Stimulated activated CD4-positive, alpha-beta T cell treated with anti-CD3 and anti-CD28 coated beads, TNF-alpha, amount 100 ng/mL, for 48 hours (primary cell): ENCODE data around the gene MOXD1.
A peak's percentile ranks its signal among the peaks of the same experiment; 100 is the strongest.
"Not testable (repeated sequence)": the region's sequence is repeated elsewhere in the genome, so short reads cannot be mapped to it uniquely, and the experiment has no call there.

ENCODE experiments used
- DNase-seq, 3 donors: peaks; one replicate each; pipeline ENCODE4 v3.0.0-alpha.2; 2020; ENCODE audit warnings: low read depth in 3 of 3

MOXD1 gene

DNA sequence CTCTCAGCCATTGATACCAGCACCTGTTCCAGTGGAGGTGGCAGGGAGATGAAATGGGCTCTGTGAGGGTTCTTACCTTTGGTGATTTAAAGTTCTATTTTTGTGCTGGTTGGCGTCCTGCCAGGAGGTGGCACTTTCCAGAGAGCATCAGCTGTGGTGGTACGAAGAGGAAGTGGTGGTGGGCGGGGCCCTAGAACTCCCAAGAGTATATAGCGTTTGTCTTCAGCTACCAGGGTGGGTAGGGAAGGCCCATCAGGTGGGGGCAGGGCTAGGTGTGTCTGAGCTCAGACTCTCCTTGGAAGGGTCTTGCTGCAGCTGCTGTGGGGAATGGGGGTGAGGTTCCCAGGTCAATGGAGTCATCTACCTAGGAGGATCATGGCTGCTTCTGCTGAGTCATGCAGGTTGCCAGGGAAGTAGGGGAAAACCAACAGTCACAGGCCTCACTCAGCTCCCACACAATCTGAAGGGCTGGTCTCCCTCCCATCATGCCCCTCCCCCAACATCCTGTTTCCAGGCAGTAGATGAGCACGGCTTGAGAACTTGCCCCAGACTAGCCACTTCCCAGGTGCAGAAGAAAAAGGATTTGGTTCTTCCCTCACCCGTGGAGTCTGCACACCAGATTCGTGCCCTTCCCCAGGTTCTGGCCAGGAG lies 46.6 kb downstream of the MOXD1 start:
- peak in 1 of 3 donors; percentile 4 for DNase-seq

DNA sequence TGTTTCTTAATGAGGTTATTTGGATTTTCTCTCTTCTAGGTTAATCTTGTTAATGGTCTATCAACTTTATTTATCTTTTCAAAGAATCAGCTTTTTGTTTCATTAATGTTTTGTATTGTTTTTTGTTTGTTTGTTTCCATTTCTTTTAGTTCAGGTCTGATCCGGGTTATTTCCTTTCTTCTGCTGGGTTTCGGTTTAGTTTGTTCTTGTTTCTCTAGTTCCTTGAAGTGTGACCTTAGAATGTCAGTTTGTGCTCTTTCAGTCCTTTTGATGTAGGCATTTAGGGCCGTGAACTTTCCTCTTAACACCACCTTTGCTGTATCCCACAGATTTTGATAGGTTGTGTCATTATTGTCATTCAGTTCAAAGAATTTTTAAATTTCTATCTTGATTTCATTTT lies 49.3 kb downstream of the MOXD1 start:
- DNase-seq, result not testable (repeated sequence)

DNA sequence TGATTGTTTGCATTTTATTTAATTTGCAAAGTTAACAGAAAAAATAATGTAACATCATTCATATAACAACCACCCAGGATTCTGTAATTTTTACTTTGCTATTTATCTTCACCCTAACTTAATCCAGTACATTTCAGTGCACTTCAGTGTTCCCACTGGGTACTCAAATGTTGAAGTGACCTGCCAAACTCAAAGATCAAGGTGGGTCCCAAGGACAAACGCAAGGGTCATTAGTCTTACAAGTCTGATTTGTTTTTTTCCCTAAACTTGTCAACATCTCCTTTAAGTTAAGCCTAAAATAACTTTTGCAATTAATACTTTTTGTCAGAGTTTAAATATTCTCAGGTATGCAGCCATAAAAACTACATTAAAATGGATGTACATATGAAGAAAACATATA lies 53.0 kb downstream of the MOXD1 start:
- DNase-seq, result no peak

DNA sequence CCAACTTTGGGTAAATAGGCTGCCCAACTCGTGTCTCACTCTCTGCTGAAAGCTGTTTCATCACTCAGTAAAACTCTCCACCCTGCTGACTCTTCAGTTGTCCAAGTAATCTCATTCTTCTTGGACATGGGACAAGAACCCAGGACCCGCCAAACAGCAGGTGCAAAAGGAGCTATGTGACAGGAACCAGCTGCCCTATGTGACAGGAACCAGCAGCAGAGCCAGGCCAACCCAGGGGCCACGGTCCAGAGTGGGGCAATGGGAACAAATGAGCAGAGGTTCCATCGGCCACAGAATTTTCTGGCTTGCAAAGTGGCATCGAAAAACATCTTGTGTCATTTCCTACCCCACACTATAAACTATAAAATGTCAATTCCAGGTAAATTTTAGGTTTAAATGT lies 56.5 kb downstream of the MOXD1 start:
- no peak for DNase-seq

DNA sequence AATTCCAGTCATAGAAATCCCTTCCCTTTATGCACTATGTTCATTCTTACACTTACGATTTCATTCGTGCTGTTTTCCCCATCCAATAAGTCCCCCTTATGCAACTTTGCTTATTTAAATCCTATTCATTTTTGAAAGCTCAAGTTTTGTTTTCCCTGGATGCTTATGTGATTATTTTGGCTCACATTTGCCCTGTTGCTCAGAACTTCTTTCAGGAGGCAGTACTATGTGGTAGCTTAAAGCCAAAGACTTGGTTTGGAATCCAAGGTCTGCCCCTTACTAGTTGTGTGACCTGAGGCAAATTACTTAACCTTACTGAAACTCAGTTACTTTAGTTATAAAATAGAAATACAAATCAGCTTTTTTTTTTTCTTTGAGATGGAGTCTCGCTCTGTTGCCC lies 59.6 kb downstream of the MOXD1 start:
- DNase-seq, result no peak

DNA sequence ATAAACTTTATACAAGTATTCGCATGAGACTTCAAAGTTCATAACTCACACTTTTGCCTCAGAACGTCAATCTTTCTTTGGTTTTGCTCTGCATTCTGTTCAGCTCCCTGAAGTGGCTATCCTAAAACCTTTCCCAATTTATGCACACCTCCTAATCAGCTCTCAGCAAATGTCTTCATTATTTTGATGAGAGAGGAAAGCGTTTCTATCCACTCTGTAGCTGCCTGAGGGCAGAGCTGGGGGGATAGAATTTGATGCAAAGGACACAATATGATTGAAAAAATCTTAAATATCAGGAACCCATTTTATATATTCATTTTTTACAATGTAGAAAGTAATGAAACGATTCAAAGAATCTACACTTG lies 66.8 kb downstream of the MOXD1 start:
- DNase-seq, result no peak

DNA sequence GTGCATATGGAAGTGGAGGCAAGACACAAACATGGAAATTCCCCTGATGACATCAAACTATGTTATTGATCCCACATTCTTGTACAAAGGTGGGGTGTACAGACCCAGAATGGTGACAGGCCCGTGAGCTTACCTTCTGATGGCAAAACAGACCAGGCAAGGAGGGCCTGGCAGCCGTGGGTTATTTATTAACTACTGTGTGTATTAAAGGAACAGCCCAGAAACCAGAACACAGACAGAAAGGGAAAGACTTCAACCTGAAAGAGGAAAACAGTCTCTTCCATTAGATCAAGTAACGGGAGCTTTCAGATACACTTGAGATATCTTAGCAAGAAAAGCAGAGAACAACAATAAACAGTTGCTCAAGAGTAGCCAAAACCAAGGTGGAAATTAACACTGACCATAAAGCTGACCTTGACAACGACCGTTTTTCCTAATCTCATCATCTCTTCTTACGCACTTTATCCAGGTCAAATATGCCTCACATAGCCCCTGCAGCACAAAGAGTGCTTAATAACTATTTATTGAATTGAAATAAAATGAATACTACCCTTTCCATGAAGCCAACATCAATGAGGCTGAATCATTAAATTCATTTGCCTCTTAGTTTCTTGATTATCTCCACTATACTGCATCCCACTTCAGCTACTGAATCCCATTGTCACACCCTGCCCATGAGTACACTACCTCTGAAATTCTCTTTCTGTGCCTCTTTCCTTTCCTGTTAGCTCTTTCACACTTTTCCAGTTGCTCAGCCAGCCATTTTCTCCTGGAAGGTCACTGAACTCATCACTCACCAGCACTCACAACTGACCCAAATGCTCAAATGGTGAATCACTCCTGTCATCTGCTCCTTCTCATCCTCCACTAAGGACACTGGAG lies 67.4 kb downstream of the MOXD1 start:
- DNase-seq, result no peak

DNA sequence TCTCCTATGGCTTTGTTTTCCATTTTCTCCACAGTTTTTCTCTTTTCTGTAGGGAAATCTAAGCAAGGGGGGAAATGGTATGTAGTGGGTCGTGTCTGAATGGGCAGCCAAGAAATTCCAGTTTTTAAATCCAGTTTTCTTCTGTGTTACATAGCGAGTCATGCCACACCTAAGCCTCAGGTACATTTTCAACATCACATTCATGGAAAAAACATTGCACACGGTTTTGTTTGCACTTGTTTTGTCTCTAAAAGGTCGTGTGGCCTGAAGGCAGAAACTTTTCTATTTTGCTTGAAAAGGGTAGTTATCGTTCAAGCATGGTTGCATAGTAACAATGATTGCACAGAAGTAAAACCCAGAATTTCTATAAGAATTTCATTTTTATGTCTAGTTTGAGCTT lies 70.5 kb downstream of the MOXD1 start:
- no peak for DNase-seq

DNA sequence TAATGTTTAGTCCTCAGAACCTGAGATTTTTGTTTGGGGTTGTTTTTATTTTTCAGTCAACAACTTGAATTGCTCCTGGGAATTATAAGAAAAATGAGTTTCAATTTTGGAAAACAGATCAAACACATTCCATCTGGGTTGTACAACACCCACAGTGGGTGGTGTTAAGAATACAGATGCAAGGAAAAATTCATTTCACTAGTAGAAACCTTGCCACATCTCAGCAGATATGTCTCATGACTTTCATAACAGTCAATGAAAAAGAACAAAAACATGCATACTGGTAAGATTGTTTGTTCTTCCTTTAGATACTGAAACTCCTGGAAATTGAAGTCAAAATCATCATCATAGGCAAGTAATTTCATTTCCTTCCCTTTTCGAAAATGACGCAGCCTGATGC lies 78.9 kb downstream of the MOXD1 start:
- no peak for DNase-seq

DNA sequence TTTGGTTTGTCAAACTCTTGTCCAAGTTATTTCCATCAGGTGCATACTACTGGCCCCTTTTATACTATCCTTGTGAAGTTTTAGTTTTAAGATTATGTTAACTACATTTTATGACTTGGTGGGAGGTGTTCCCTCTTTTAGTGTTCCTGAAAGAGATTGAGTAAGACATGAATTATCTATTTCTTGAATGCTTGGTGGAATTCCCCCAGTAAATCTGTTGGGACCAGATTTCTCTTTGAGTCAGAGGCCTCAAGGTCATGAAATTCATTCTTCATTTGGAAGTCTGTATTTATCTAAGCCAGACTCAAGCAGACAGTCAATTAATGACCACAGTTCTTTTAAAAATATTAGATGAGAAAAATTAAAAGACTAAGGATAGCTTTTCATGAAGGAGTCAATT lies 81.3 kb downstream of the MOXD1 start:
- DNase-seq, result no peak

DNA sequence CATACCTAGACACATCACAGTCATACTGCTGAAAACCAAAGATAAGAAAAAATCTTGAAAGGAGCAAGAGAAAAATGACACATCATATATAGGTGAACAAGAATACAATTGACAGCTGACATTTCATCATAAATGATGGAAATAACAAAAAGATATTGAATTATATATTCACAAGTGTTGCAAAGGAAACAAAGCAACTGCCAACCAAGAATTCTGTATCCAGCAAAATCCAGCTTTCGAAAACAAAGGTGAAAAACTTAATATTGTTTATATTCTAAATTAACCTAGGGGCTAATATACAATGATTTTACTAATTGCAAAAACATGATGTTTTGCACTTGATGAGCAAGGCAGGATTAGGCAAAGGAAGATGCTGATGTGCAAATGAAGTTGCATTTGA lies 84.3 kb downstream of the MOXD1 start:
- no peak for DNase-seq

DNA sequence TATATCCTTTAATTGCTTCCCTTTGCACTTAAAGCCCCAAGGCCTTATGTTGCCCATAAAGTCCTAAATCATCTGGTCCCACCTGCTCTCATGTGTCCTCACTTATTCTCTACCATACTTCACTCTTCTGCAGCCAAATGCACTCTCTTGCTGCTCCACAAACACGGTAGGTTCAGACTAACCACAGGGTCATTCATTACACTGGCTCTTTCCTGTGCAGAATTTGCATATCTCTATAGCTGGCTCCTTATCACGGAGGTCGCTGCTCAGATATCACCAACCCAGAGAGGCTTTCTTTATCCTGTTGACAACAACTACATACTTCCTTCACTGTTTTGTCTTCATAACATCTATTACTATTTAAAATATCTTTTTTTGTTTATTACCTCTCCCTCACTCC lies 86.8 kb downstream of the MOXD1 start:
- DNase-seq, result no peak

DNA sequence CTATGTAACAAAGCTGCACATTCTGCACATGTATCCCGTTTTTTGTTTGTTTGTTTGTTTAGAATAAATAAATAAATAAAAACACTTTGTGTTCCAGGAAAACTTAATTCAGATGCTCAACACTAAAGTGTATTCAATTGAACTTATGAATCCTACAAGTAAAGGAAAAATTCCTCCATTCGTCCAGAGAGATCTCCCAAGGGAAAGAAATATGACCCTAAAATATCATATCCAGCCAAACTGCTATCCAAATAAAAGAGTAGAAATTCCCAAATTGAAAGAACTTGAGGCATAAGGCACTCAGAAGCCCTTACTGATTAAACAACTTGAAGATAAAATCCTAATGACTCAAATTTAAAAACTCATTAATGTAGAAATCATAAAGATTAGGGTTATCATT lies 90.4 kb downstream of the MOXD1 start:
- DNase-seq, result no peak

DNA sequence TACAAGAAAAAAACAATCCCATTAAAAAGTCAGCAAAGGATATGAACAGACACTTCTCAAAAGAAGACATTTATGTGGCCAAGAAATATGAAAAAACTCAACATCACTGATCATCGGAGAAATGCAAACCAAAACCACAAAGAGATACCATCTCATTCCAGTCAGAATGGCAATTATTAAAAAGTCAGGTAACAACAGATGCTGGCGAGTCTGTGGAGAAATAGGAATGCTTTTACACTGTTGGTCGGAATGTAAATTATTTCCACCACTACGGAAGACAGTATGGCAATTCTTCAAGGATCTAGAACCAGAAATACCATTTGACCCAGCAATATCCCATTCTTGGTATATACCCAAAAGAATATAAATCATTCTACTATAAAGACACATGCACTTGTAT lies 91.1 kb downstream of the MOXD1 start:
- not testable (repeated sequence) for DNase-seq

DNA sequence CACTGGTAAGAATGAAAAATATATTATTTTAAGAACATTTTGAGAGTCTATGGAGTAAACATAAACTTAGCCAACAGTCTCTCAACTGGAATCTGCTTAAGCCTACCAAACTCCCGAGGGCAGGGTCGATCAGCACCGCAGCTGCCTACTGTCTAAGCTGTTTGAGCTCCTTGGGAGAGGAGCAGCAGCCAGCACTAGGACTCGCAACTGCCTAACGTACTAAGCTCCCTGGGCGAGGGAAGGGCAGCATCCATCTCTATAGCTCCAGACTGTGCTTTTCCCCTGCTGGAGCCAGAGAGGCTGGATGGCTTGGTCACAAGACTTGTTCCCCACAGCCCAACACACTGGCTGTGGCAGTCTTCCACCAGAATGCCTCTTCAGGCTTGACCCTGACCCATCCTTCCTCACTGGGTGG lies 96.4 kb downstream of the MOXD1 start:
- DNase-seq, result no peak

DNA sequence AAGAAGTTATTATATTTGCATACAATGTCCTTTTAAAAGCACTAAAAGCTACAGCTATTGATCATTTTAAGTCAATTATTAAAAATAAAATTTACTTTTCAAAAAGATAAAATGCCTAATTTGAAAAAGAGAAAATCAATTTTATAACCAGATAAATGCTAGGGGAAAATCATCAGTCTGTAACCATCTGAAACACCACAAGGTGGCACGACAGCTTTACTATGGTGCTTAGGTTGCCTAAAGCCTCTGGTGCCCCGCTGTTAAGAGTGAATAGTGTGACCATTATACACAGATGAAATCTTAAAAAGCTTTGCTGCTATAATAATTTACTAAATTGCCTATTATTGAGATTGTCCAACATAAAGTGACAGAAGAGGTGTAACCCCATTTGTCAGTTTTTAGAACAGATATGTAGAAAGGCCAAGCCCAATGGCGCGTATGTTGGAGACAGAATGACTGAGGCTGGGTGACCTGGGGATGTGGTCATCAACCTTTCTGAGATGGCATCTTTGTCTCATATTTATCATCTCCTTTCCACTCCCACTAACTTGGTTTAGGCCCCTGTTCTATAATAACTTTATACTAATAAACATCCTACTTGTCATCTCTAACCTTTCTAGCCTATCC lies 100.8 kb downstream of the MOXD1 start:
- DNase-seq, result no peak

DNA sequence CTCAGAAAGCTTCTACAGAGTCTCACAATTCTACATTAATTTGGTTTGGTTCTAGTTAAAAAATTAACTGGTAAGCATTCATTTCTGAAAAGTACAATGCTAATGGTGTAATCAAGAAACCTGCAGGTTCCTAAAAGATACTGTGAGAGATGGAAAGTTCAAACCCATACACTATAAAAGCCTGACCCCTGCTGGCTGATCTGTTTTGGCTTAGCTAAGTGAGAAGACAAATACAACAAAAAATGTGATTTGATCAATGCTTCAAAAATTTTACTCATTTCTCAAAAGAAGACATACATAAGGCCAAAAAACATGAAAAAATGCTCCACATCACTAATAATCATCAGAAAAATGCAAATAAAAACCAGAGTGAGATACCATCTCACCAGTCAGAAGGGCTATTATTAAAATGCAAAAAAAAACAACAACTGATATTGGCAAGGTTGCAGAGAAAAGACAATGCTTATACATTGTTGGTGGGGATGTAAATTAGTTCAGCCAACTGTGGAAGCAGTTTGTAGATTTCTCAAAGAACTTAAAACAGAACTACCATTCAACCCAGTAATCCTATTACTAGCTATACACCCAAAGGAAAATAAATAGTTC lies 102.8 kb downstream of the MOXD1 start:
- DNase-seq, result peak in 1 of 3 donors; percentile 20

DNA sequence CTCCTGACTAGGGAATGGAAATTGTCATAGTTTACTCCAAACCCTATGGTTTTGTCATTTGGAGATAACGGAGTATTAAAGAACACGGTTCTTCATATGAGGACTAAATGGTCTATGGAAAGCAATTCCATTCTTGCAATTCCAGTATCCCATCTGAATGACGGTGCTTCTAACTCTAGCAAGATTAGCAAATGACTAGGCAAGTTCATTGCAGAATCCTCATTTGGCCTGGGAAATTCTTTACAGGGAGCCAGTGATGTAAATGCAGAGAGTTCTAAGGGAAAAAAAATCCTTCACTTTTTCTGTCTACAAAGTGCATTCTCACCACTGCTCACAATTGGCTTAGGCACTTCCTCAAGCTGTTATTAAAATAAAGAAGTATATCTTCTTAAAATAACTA lies 111.5 kb downstream of the MOXD1 start:
- no peak for DNase-seq

DNA sequence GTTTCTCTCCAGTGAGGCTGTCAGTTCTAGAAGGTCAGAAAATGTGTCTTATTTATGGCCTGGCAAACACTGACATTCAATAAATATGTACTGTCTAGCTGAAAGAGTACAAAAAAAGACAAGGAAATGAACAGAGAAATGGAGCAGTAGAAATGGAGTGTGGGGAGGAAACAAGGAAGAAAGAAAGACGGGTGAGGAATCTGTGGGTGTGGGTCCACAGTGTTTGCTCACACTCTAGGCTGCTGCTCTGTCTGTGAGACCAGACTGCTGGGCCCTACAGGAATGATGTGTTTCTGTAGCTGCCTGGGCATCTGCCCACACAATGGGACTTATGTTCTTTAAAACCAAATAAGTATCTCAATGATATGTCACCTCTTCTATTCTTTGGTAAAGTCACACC lies 114.2 kb downstream of the MOXD1 start:
- no peak for DNase-seq

DNA sequence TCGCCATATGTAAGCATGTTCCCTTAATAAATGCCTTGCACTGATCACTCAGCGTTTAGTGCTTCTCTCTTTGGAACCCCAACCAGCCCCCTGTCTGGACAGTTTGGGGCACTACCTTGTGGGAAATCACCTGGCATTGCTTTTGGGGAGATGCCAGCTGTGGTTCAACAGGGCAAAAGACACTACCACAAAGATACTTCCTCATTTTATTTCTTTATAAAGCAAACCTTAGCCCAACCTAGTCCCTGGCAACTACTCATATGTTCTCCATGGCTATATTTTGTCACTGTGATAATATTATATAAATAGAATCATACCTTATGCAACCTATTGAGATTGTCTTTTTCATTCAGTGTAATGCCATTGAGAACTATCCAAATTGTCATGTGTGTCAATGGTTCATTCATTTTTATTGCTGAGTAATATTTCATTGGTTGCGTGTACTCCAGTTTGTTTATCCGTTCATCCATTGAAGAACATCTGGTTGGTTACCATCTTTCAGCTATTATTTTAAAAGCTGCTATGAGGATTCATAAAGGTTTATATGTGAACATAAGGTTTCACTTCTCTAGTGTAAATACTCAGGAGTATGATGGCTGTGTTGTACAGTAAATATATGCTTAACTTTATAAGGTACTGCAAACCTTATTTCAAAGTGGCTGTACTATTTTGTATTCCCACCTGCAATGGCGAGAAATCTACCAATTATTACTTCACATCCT lies 114.8 kb downstream of the MOXD1 start:
- DNase-seq, result no peak

DNA sequence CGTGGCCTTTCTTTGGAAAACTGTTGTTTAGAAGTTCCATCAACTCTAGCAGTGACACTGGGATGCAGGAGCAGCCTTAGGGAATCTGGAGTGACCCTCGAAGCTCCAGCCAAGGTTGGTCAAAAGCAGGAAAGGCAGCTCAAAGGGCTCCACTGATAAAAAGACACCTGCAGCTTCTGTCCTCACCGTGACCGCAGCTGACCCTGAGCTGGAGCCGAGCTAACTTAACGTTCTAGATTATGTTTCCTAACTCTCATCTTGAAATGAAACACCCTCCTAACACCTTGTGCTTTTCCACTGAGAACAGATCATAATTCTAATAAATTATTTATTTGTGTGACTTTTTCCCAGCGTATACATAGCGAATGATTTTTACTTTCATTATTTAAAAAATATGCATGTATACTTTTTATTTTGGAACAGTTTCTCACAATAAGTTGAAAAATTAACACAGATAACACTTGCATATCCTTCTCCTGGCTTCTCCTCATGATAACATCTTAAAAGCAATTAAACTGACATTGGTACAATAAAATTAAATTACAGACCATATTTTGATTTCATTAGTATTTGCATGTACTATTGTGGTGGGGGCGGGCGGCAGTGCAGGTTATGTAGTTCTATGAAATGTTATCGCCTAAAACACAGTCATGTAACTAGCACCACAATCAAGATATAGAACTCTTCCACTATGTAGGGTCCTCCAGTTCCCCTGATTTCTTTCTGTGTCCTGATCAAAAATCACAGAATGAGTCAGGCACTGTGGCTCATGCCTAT lies 116.1 kb downstream of the MOXD1 start:
- DNase-seq, result no peak
